OCI-LY3 (cell line): ENCODE data around the gene CALML6.

Source experiments
- CTCF ChIP-seq: fragments of 200-600, 300-600 bp; sonication (generic); IDR thresholded peaks from 2 replicates; pipeline ENCODE4 v1.5.1; 2014; ENCODE audit warnings: antibody characterized with exemption, low read length, low read depth
- EZH2phosphoT487 ChIP-seq: fragments of 200-600 bp; shearing (Covaris generic); IDR thresholded peaks from 2 replicates; pipeline ENCODE4 v1.6.1; 2018; ENCODE audit warnings: antibody characterized with exemption, mixed run types, low read depth

GRCh38 chr1:1906185-1907097, 8.6 kb upstream of the CALML6 start:
- TF ChIP-seq CTCF, result peak; percentile 89
- TF ChIP-seq EZH2phosphoT487, result no peak
